ENCODE data around the gene KCTD18.

The KCTD18 gene
- total RNA-seq, result 36.4 to 51.3 (median 39.3) reads per million in 4 experiments

- DNase-seq, result peak; percentile 80
Measured at GRCh38 chr2:200509612-200510433, at the start of gene KCTD18. Gene KCTD18, minus strand, starts transcription at chr2:200510068. Its CDS starts 3,052 bp downstream, at chr2:200507016.

GRCh38 chr2:200540793-200541192 lies 30.9 kb upstream of the KCTD18 start:
- no peak for DNase-seq

- DNase-seq, result no peak
Measured at GRCh38 chr2:200538139-200538538, 28.3 kb upstream of the KCTD18 start.

GRCh38 chr2:200534572-200534971 lies 24.7 kb upstream of the KCTD18 start:
- DNase-seq, result no peak

- DNase-seq, result no peak
Measured at GRCh38 chr2:200533754-200534153, 23.9 kb upstream of the KCTD18 start.

- DNase-seq, result no peak
Measured at GRCh38 chr2:200528228-200528627, 18.4 kb upstream of the KCTD18 start.

GRCh38 chr2:200525882-200526651 lies 16.2 kb upstream of the KCTD18 start, which contains the start of gene SGO2:
Gene SGO2, plus strand, starts transcription at chr2:200526207. Its CDS starts 6,769 bp downstream, at chr2:200532976.
- DNase-seq, result peak; percentile 91

- no peak for DNase-seq
Measured at GRCh38 chr2:200525551-200525881, 15.6 kb upstream of the KCTD18 start.

- DNase-seq, result no peak
Measured at GRCh38 chr2:200525066-200525465, 15.2 kb upstream of the KCTD18 start.

- no peak for DNase-seq
Measured at GRCh38 chr2:200523604-200524003, 13.7 kb upstream of the KCTD18 start.

- no peak for DNase-seq
Measured at GRCh38 chr2:200523158-200523557, 13.3 kb upstream of the KCTD18 start.

GRCh38 chr2:200515155-200515554 lies 5.3 kb upstream of the KCTD18 start:
- DNase-seq, result no peak

GRCh38 chr2:200509235-200509611 lies 645 bp downstream of the KCTD18 start:
- DNase-seq, result no peak

GRCh38 chr2:200507179-200507578 lies 2.7 kb downstream of the KCTD18 start:
- no peak for DNase-seq

GRCh38 chr2:200506679-200507078 lies 3.2 kb downstream of the KCTD18 start:
- no peak for DNase-seq

- DNase-seq, result no peak
Measured at GRCh38 chr2:200502196-200502595, 7.7 kb downstream of the KCTD18 start.

GRCh38 chr2:200498402-200499162 lies 11.3 kb downstream of the KCTD18 start:
- no peak for DNase-seq

- DNase-seq, result no peak
Measured at GRCh38 chr2:200496696-200497095, 13.2 kb downstream of the KCTD18 start.

- DNase-seq, result no peak
Measured at GRCh38 chr2:200494048-200494447, 15.8 kb downstream of the KCTD18 start.

- DNase-seq, result no peak
Measured at GRCh38 chr2:200492656-200493055, 17.2 kb downstream of the KCTD18 start.

GRCh38 chr2:200490001-200490400 lies 19.9 kb downstream of the KCTD18 start:
- DNase-seq, result no peak

GRCh38 chr2:200488169-200488568 lies 21.7 kb downstream of the KCTD18 start:
- no peak for DNase-seq

GRCh38 chr2:200486529-200486928 lies 23.3 kb downstream of the KCTD18 start:
- DNase-seq, result no peak
